OCI-LY1 (cell line): ENCODE data around the gene ZNF324B.
"Not testable (repeated sequence)": the region's sequence is repeated elsewhere in the genome, so short reads cannot be mapped to it uniquely, and the experiment has no call there.

Source experiments
- H2AFZ ChIP-seq: fragments of 200-600 bp; sonication (generic), shearing (Covaris generic); 2 replicates; pipeline ENCODE4 v1.6.0; 2014; ENCODE audit warnings: antibody characterized with exemption, mild to moderate bottlenecking, low read length
- H3F3A ChIP-seq: fragments of 200-600 bp; sonication (generic), shearing (Covaris generic); 2 replicates; pipeline ENCODE4 v1.6.0; 2014; ENCODE audit warnings: mild to moderate bottlenecking, antibody characterized with exemption, low read length, moderate library complexity; ENCODE audit not compliant: insufficient read depth
- H3K27ac ChIP-seq: fragments of 200-600 bp; sonication (generic); 2 replicates; pipeline ENCODE4 v1.5.1; 2014; ENCODE audit warnings: low read length, mixed run types, mild to moderate bottlenecking, low read depth; ENCODE audit not compliant: poor library complexity, severe bottlenecking
- H3K27me3 ChIP-seq: fragments of 200-600 bp; sonication (generic); 2 replicates; pipeline ENCODE4 v1.6.0; 2014; ENCODE audit warnings: antibody characterized with exemption, mild to moderate bottlenecking, low read length, moderate library complexity; ENCODE audit not compliant: insufficient read depth
- H3K36me3 ChIP-seq: fragments of 200-600 bp; sonication (generic); 2 replicates; pipeline ENCODE4 v1.6.1; 2014; ENCODE audit warnings: mild to moderate bottlenecking, antibody characterized with exemption, low read length, moderate library complexity, mixed read lengths; ENCODE audit not compliant: insufficient read depth
- H3K4me1 ChIP-seq: fragments of 200-600 bp; sonication (generic); 2 replicates; pipeline ENCODE4 v1.5.1; 2014; ENCODE audit warnings: mild to moderate bottlenecking, low read length, moderate library complexity; ENCODE audit not compliant: insufficient read depth, severe bottlenecking
- H3K4me2 ChIP-seq: fragments of 200-600 bp; sonication (generic), shearing (Covaris generic); 2 replicates; pipeline ENCODE4 v1.6.1; 2014; ENCODE audit warnings: low read length
- H3K4me3 ChIP-seq: fragments of 200-600 bp; sonication (generic); 2 replicates; pipeline ENCODE4 v1.5.1; 2014; ENCODE audit warnings: low read length, low read depth, mild to moderate bottlenecking, mixed read lengths; ENCODE audit not compliant: poor library complexity, severe bottlenecking
- H3K79me2 ChIP-seq: fragments of 200-600 bp; shearing (Covaris generic); 2 replicates; pipeline ENCODE4 v1.6.1; 2016; ENCODE audit warnings: mixed run types, low read length, mixed read lengths; ENCODE audit not compliant: insufficient read depth
- H3K9ac ChIP-seq: fragments of 200-600 bp; sonication (generic), shearing (Covaris generic); 2 replicates; pipeline ENCODE4 v1.6.1; 2014; ENCODE audit warnings: mild to moderate bottlenecking, low read length, mixed read lengths
- H3K9me2 ChIP-seq: fragments of 200-600 bp; sonication (generic), shearing (Covaris generic); 2 replicates; pipeline ENCODE4 v1.6.1; 2014; ENCODE audit warnings: low read depth, mild to moderate bottlenecking, low read length, mixed read lengths
- H3K9me3 ChIP-seq: fragments of 200-600 bp; shearing (Covaris generic); 2 replicates; pipeline ENCODE4 v1.6.1; 2014; ENCODE audit warnings: low read length, mixed read lengths
- H4K20me1 ChIP-seq: fragments of 200-600 bp; sonication (generic), shearing (Covaris generic); 2 replicates; pipeline ENCODE4 v1.6.0; 2016; ENCODE audit warnings: mild to moderate bottlenecking, low read length; ENCODE audit not compliant: insufficient read depth
- CTCF ChIP-seq: fragments of 200-600 bp; sonication (generic), shearing (Covaris generic); IDR thresholded peaks from 2 replicates; pipeline ENCODE4 v1.5.1; 2017; ENCODE audit warnings: mild to moderate bottlenecking, antibody characterized with exemption, low read length, moderate library complexity, mixed read lengths
- EZH2 ChIP-seq: fragments of 200-600 bp; sonication (generic), shearing (Covaris generic); IDR thresholded peaks from 2 replicates; pipeline ENCODE4 v1.8.0; 2017; ENCODE audit warnings: borderline replicate concordance, mixed run types, mild to moderate bottlenecking, antibody characterized with exemption, low read length, moderate library complexity, mixed read lengths

Gene ZNF324B

GRCh38 chr19:58482372-58482771 is 30.9 kb downstream of the ZNF324B start:
- Histone ChIP-seq H3K4me1 (no peaks in the 10 kb centered on the region), H3K27me3 (no peaks in the 10 kb centered on the region), H4K20me1 (no peaks in the 10 kb centered on the region), H3K4me3 (no peak overlapping the region), H3K4me2 (no peak overlapping the region), H3K36me3 (no peaks in the 10 kb centered on the region), H3K9me2 (no peaks in the 10 kb centered on the region), H3K9ac (no peak overlapping the region), H3K9me3 (no peaks in the 10 kb centered on the region), H2AFZ (no peak overlapping the region), H3F3A (no peaks in the 10 kb centered on the region), H3K79me2 (no peaks in the 10 kb centered on the region), H3K27ac (no peak overlapping the region)
- no peak for TF ChIP-seq CTCF
- TF ChIP-seq EZH2 = no peak

- Histone ChIP-seq H2AFZ (no peak overlapping the region), H3F3A (no peaks in the 10 kb centered on the region), H3K9me3 (no peaks in the 10 kb centered on the region), H3K4me2 (no peak overlapping the region), H3K9ac (no peak overlapping the region), H3K79me2 (no peaks in the 10 kb centered on the region), H3K27ac (no peak overlapping the region), H3K36me3 (no peaks in the 10 kb centered on the region), H4K20me1 (no peaks in the 10 kb centered on the region), H3K4me1 (peaks cover 1% of the 10 kb centered on the region), H3K4me3 (no peak overlapping the region), H3K27me3 (no peaks in the 10 kb centered on the region), H3K9me2 (no peaks in the 10 kb centered on the region)
- TF ChIP-seq EZH2 (no peak), CTCF (no peak)
Measured at GRCh38 chr19:58483776-58484175, 32.4 kb downstream of the ZNF324B start.

GRCh38 chr19:58484349-58484748 is 32.9 kb downstream of the ZNF324B start:
- not testable (repeated sequence) for H3K9ac ChIP-seq

GRCh38 chr19:58491393-58491792 is 40.0 kb downstream of the ZNF324B start:
- no peaks in the 10 kb centered on the region for H3K9me3 ChIP-seq
- no peaks in the 10 kb centered on the region for H3K36me3 ChIP-seq
- H3K27ac ChIP-seq = no peak overlapping the region
- no peaks in the 10 kb centered on the region for H3K9me2 ChIP-seq
- H3K9ac ChIP-seq = no peak overlapping the region
- H3K4me1 ChIP-seq = peaks cover 10% of the 10 kb centered on the region
- H3K4me2 ChIP-seq = no peak overlapping the region
- no peaks in the 10 kb centered on the region for H3F3A ChIP-seq
- TF ChIP-seq CTCF = no peak
- no peak for TF ChIP-seq EZH2
- H3K79me2 ChIP-seq = no peaks in the 10 kb centered on the region
- no peak overlapping the region for H3K4me3 ChIP-seq
- no peaks in the 10 kb centered on the region for H4K20me1 ChIP-seq
- no peak overlapping the region for H2AFZ ChIP-seq
- H3K27me3 ChIP-seq = no peaks in the 10 kb centered on the region

More at GRCh38 chr19:58484349-58484748, 32.9 kb downstream of the ZNF324B start:
- not testable (repeated sequence) for H3K4me3 ChIP-seq, H3K27me3 ChIP-seq, H3K27ac ChIP-seq, H3K79me2 ChIP-seq, H3F3A ChIP-seq, H3K9me3 ChIP-seq, H3K4me2 ChIP-seq, H3K36me3 ChIP-seq, H3K9me2 ChIP-seq, H3K4me1 ChIP-seq, H2AFZ ChIP-seq, H4K20me1 ChIP-seq
